Lung (tissue), 12 donors: ENCODE measurements around the gene PSMA7. TPM values are rescaled to one million over a fixed set of nuclear protein-coding genes. Genes with fewer than 3 reads are reported as not detected.

Experiments
- ATAC-seq: fragments of 200-7000 bp; cut with Tn5 transposase; one replicate; pipeline ENCODE4 v1.9.1; 2020; ENCODE audit warnings: moderate number of reproducible peaks; ENCODE audit not compliant: insufficient read depth, low FRiP score
- DNase-seq, 3 donors: peaks; one replicate each; pipeline ENCODE4 v3.0.0-alpha.2; 2013 to 2017
- H3K27ac ChIP-seq, 2 donors: one replicate each; pipeline ENCODE4 v1.5.1; 2013; ENCODE audit warnings: mild to moderate bottlenecking in 2 of 2, moderate library complexity in 2 of 2, control low read depth in 1 of 2, inconsistent platforms in 1 of 2, low read depth in 1 of 2, low read length in 1 of 2
- H3K27me3 ChIP-seq, 3 donors: one replicate each; pipeline ENCODE4 v1.5.1; 2013; ENCODE audit warnings: low read length in 2 of 3; ENCODE audit not compliant: control insufficient read depth in 3 of 3, insufficient read depth in 3 of 3
- H3K36me3 ChIP-seq, 4 donors: one replicate each; pipeline ENCODE4 v1.5.1; 2013; ENCODE audit warnings: low read length in 4 of 4, mild to moderate bottlenecking in 1 of 4, moderate library complexity in 1 of 4; ENCODE audit not compliant: control insufficient read depth in 4 of 4, insufficient read depth in 4 of 4
- H3K4me1 ChIP-seq, 5 donors: one replicate each; pipeline ENCODE4 v1.5.1; 2013; ENCODE audit warnings: low read length in 5 of 5, mild to moderate bottlenecking in 2 of 5, moderate library complexity in 1 of 5; ENCODE audit not compliant: control insufficient read depth in 5 of 5, insufficient read depth in 5 of 5
- H3K4me3 ChIP-seq: one replicate; pipeline ENCODE4 v1.5.1; 2013; ENCODE audit warnings: mild to moderate bottlenecking, control low read depth, moderate library complexity
- H3K9ac ChIP-seq, 2 donors: one replicate each; pipeline ENCODE4 v1.5.1; 2013; ENCODE audit warnings: low read length in 2 of 2, control low read depth in 1 of 2; ENCODE audit not compliant: insufficient read depth in 1 of 2
- H3K9me3 ChIP-seq, 4 donors: one replicate each; pipeline ENCODE4 v1.5.1; 2013; ENCODE audit warnings: low read length in 3 of 4, mild to moderate bottlenecking in 1 of 4, moderate library complexity in 1 of 4; ENCODE audit not compliant: control insufficient read depth in 4 of 4, insufficient read depth in 3 of 4
- WGBS, 2 donors: extraction: QIAGEN DNeasy Blood & Tissue Kit; methylation state at CpG; one replicate each; pipeline ENCODE4 v1.1.7; 2013; 5-methylcytosine and 5-hydroxymethylcytosine counted together
- polyA plus RNA-seq, 2 donors: library from polyadenylated mRNA; stranded (reverse); fragments of 200-250 nt; gene quantifications; one replicate each; pipeline ENCODE4 v1.2.1, GENCODE V29; 2013
- total RNA-seq, 2 donors: library from RNA; depleted of rRNA in 1 of 2; stranded (reverse); fragments of >200 nt in 1 of 2; gene quantifications; one replicate each; pipeline ENCODE4 v1.2.1, GENCODE V29; 2014 to 2021
- TF ChIP-seq, protein P1 (sequence below): IDR thresholded peaks from 2 replicates; pipeline ENCODE4 v1.5.1; 2012; ENCODE audit warnings: mild to moderate bottlenecking; ENCODE audit errors: control extremely low read depth, extremely low read depth
- donor health status: control.
- donor health status: control.
- donor health status: Bipolar disorder and iron deficiency.
- donor health status: healthy.
- donor health status: DM: yes; HTN: yes; CAD: no.

PSMA7 gene
- total and polyA plus RNA-seq, 4 donors = 100 to 478 (median 258) TPM

- WGBS, 2 donors = 96 to 97% methylated on average over 9 of the region's 9 CpGs
- no peak overlapping the region for H3K27ac ChIP-seq
- no peaks in the 10 kb centered on the region for H3K4me1 ChIP-seq
- no peaks in the 10 kb centered on the region for H3K9me3 ChIP-seq
- H3K9ac ChIP-seq = no peak overlapping the region
- TF ChIP-seq, protein P1, sequence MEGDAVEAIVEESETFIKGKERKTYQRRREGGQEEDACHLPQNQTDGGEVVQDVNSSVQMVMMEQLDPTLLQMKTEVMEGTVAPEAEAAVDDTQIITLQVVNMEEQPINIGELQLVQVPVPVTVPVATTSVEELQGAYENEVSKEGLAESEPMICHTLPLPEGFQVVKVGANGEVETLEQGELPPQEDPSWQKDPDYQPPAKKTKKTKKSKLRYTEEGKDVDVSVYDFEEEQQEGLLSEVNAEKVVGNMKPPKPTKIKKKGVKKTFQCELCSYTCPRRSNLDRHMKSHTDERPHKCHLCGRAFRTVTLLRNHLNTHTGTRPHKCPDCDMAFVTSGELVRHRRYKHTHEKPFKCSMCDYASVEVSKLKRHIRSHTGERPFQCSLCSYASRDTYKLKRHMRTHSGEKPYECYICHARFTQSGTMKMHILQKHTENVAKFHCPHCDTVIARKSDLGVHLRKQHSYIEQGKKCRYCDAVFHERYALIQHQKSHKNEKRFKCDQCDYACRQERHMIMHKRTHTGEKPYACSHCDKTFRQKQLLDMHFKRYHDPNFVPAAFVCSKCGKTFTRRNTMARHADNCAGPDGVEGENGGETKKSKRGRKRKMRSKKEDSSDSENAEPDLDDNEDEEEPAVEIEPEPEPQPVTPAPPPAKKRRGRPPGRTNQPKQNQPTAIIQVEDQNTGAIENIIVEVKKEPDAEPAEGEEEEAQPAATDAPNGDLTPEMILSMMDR = no peak
- H3K36me3 ChIP-seq = peaks cover 5 to 46% (median 15%) of the 10 kb centered on the region in 4 donors
- H3K4me3 ChIP-seq = no peak overlapping the region
- ATAC-seq (no peak), DNase-seq (no peak)
- H3K27me3 ChIP-seq = no peaks in the 10 kb centered on the region
These were observed 27.3 kb upstream of the PSMA7 start for GRCh38 chr20:62170536-62170935.

GRCh38 chr20:62168890-62169435 is 25.8 kb upstream of the PSMA7 start:
- H3K36me3 ChIP-seq = peaks cover 5 to 48% (median 17%) of the 10 kb centered on the region in 4 donors
- WGBS, 2 donors = 95 to 98% methylated on average over 23 of the region's 23 CpGs
- TF ChIP-seq, protein P1 = no peak
- no peak overlapping the region for H3K4me3 ChIP-seq
- H3K27me3 ChIP-seq = no peaks in the 10 kb centered on the region
- no peak overlapping the region for H3K27ac ChIP-seq
- no peak for ATAC-seq
- no peak for DNase-seq
- no peak overlapping the region for H3K9ac ChIP-seq
- H3K9me3 ChIP-seq = no peaks in the 10 kb centered on the region
- no peaks in the 10 kb centered on the region for H3K4me1 ChIP-seq

- TF ChIP-seq, protein P1 = no peak
- Histone ChIP-seq H3K36me3 (peaks cover 5 to 56% (median 17%) of the 10 kb centered on the region in 4 donors), H3K4me1 (no peaks in the 10 kb centered on the region), H3K27ac (no peak overlapping the region), H3K9ac (no peak overlapping the region), H3K9me3 (no peaks in the 10 kb centered on the region), H3K27me3 (no peaks in the 10 kb centered on the region), H3K4me3 (no peak overlapping the region)
- WGBS, 2 donors = 89 to 96% methylated on average over 4 of the region's 4 CpGs
- DNase-seq = no peak
- no peak for ATAC-seq
These were observed 24.9 kb upstream of the PSMA7 start for GRCh38 chr20:62168061-62168460.

GRCh38 chr20:62167474-62167873 is 24.3 kb upstream of the PSMA7 start:
- Histone ChIP-seq H3K36me3 (peaks cover 5 to 55% (median 18%) of the 10 kb centered on the region in 4 donors), H3K9ac (no peak overlapping the region), H3K4me1 (no peaks in the 10 kb centered on the region), H3K4me3 (no peak overlapping the region), H3K9me3 (no peaks in the 10 kb centered on the region), H3K27me3 (no peaks in the 10 kb centered on the region), H3K27ac (no peak overlapping the region)
- no peak for DNase-seq
- WGBS, 2 donors = 80 to 88% methylated on average over 6 of the region's 6 CpGs
- no peak for ATAC-seq
- TF ChIP-seq, protein P1 = no peak
